Skeletal muscle tissue (tissue), 4 donors: ENCODE data around the gene SPDYC. TPM values are rescaled to one million over a fixed set of nuclear protein-coding genes. Genes with fewer than 3 reads are reported as not detected.

Experiments used
- H3K27ac ChIP-seq: one replicate; pipeline ENCODE4 v1.7.0; 2013; ENCODE audit warnings: mild to moderate bottlenecking, low read depth, low read length, inconsistent platforms
- H3K27me3 ChIP-seq, 3 donors: one replicate each; pipeline ENCODE4 v1.7.0; 2013; ENCODE audit warnings: low read length in 3 of 3; ENCODE audit not compliant: control insufficient read depth in 3 of 3, insufficient read depth in 3 of 3
- H3K36me3 ChIP-seq, 3 donors: one replicate each; pipeline ENCODE4 v1.7.0; 2013; ENCODE audit warnings: low read length in 3 of 3; ENCODE audit not compliant: control insufficient read depth in 3 of 3, insufficient read depth in 3 of 3
- H3K4me1 ChIP-seq, 3 donors: one replicate each; pipeline ENCODE4 v1.7.0; 2013; ENCODE audit warnings: low read length in 3 of 3, mild to moderate bottlenecking in 3 of 3; ENCODE audit not compliant: control insufficient read depth in 3 of 3, insufficient read depth in 3 of 3
- H3K4me3 ChIP-seq, 3 donors: one replicate each; pipeline ENCODE4 v1.7.0; 2013; ENCODE audit warnings: low read length in 3 of 3
- H3K9ac ChIP-seq, 3 donors: one replicate each; pipeline ENCODE4 v1.7.0; 2013; ENCODE audit warnings: low read length in 3 of 3, mild to moderate bottlenecking in 3 of 3, moderate library complexity in 2 of 3, low read depth in 1 of 3
- H3K9me3 ChIP-seq, 3 donors: one replicate each; pipeline ENCODE4 v1.7.0; 2013; ENCODE audit warnings: low read length in 3 of 3; ENCODE audit not compliant: control insufficient read depth in 3 of 3
- total RNA-seq: library from RNA; depleted of rRNA; stranded (reverse); fragments of >200 nt; gene quantifications from one replicate; pipeline ENCODE4 v1.2.3, GENCODE V29; 2014
- donor health status: Osteomylitis.

SPDYC gene
- total RNA-seq, 1 donor from 2014 or later, result not detected

GRCh38 chr11:65128182-65129145, 41.6 kb upstream of the SPDYC start:
- H3K9me3 ChIP-seq, result no peaks in the 10 kb centered on the region

DNA sequence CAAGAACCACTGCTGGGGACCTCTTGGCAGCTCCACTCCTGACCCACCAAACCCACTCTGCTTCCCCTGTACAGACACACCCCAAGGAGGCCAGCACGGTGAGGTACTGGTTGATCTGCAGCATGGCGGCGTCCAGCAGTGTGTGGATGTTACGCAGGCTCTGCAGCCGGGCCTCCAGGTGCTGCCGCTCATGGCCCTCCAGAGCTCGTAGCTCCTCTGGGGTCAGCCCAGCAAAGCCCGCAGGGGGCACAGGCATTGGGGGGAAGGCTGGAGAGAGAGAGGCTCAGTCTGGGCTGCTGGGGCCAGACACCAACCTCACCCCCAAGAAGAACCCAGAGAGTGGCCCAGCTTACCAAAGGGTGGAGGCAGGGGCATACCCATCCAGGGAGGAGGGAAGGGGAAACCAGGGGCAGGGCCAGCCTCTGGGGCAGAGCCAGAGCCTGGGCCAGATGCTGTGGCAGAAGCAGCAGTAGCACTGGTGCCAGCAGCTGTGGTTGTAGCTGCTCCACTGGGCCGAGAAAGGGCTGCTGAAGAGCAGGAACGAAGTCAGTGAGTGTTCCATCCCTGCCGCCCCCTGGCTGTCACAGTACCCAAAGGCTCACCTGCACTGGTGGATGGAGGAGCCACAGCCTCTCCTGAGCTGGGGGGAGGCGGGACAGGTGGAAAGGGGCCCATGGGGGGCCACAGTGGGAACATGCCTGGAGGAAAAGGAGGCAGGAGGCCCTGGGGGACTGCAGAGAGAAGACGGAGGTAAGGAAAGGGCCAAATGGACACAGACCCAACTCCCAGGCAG, 40.2 kb upstream of the SPDYC start:
- Histone ChIP-seq H3K9ac (no peak overlapping the region), H3K27me3 (no peaks in the 10 kb centered on the region), H3K4me1 (peaks cover 24 to 40% (median 25%) of the 10 kb centered on the region in 3 donors), H3K36me3 (peaks cover 75 to 79% (median 78%) of the 10 kb centered on the region in 3 donors), H3K9me3 (no peaks in the 10 kb centered on the region), H3K27ac (no peak overlapping the region), H3K4me3 (no peak overlapping the region)

More at GRCh38 chr11:65128182-65129145, 41.6 kb upstream of the SPDYC start:
- Histone ChIP-seq H3K4me1 (peaks cover 20 to 33% (median 20%) of the 10 kb centered on the region in 3 donors), H3K9ac (no peak overlapping the region), H3K27ac (no peak overlapping the region), H3K27me3 (no peaks in the 10 kb centered on the region), H3K4me3 (no peak overlapping the region), H3K36me3 (peaks cover 80 to 83% (median 83%) of the 10 kb centered on the region in 3 donors)

DNA sequence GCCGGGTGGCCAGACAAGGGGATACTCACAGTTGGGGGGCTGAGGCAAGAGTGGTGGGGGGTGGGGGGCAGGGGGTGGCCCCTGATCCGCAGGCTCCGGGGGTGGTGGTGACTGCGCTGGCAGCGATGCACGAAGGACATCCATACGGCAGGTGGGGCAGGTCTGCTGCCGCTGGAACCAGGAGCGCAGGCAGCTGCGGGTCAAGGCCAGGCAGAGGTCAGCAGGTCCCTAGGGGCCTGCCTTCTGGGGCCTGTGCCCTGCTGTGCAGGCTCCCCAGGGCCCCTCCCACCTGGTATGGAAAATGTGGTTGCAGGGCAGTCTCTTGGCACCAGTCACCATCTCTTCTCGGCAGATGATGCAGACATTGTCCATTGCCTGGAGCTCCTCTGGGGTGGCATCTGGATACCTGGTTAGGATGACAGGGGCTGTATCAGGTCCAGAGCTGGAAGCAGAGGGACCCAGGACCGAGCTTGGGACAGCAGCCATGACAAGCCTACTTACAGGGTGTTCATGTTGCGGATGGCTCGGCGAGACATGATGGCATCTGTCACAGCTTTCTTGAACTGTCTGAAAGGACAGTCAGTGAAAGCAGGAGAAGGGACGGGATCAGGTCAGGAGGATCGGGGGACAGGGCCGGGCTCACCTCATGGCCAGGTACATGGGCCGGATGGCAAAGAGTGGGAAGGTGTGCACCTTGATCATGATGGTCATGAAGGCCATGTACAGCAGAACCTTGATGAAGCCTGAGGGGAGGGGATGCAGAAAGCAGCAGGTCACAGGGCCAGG, 39.2 kb upstream of the SPDYC start:
- peaks cover 66 to 70% (median 68%) of the 10 kb centered on the region in 3 donors for H3K36me3 ChIP-seq
- peaks cover 31 to 48% (median 33%) of the 10 kb centered on the region in 3 donors for H3K4me1 ChIP-seq
- no peak overlapping the region for H3K9ac ChIP-seq
- no peak overlapping the region for H3K27ac ChIP-seq
- H3K9me3 ChIP-seq, result no peaks in the 10 kb centered on the region
- H3K27me3 ChIP-seq, result no peaks in the 10 kb centered on the region
- H3K4me3 ChIP-seq, result no peak overlapping the region

DNA sequence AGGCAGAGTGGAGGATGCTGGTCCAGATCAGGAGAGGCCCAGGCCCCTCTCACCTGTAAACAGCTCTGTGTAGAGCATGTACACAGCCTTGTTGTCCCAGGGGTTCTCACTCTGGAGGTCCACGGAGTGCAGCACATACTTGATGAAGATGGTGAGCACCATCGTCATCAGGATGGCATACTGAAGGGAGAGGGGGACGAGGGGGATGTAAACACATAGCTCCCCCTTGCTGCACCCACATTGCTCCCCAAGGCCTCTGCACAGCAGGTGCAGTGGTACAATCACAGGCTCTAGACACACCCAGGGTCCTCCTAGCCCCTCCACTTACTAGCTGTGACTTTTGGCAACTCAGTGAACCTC, 38.6 kb upstream of the SPDYC start:
- no peak overlapping the region for H3K9ac ChIP-seq
- no peaks in the 10 kb centered on the region for H3K27me3 ChIP-seq
- peaks cover 62 to 64% (median 63%) of the 10 kb centered on the region in 3 donors for H3K36me3 ChIP-seq
- no peaks in the 10 kb centered on the region for H3K9me3 ChIP-seq
- H3K27ac ChIP-seq, result no peak overlapping the region
- H3K4me3 ChIP-seq, result no peak overlapping the region
- peaks cover 35 to 54% (median 35%) of the 10 kb centered on the region in 3 donors for H3K4me1 ChIP-seq

DNA sequence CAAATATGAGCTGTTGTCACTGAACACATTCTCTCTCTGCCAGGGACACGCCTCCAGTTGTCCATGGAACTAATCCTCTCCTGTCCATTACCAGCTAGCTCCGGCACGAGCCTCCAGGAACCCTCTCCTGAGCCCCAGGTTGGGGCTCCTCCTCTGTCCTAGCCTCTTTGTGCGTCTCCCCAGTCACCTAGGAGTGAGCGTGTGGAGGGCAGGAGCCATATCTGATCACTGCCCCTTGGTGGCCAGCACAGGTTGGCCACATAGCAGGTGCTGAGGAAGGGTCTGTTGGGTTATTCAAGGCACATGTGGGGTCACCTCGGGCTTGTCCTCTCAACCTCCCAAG, 38.2 kb upstream of the SPDYC start:
- H3K4me1 ChIP-seq, result peaks cover 35 to 57% (median 35%) of the 10 kb centered on the region in 3 donors
- no peak overlapping the region for H3K4me3 ChIP-seq
- no peak overlapping the region for H3K27ac ChIP-seq
- H3K27me3 ChIP-seq, result no peaks in the 10 kb centered on the region
- peaks cover 59% of the 10 kb centered on the region in 3 donors for H3K36me3 ChIP-seq
- peak overlapping the region in 1 of 3 donors; percentile 8 for H3K9ac ChIP-seq
- no peaks in the 10 kb centered on the region for H3K9me3 ChIP-seq

DNA sequence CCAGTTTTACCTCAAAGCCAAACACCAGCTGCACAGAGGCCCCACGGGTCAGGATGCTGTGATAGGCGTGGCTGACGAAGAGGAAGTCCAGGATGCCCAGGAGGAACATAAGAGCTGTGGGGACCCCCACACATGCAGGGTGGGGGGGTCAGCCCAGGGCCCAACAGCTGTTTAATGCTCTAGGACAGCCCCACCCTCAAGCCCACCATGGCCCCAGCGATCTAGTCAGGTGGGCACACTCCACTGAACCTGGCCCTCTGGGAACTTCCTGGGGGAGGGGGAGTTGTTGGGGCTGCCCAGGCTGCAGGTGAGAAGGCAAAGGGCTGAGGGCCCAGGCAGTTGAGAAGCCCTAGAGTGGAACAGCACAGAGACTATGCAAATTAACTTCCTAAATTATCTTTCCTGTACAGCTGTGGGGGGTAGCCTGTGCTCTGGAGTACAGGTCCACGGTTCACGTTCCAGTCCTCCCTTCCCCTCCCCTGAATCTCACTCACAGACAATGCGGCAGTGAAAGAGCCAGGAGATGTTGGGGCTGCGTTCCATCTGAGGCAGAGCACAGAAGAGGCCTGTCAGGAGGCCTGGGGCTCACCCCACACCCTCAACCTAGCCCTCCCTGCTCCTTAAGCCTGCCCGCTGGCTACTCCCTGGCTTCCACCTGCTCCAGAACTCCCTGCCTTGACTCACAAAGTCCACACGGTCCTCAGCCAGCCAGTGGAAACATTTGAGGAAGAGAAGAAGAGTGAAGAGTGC, 37.6 kb upstream of the SPDYC start:
- H3K9me3 ChIP-seq, result no peaks in the 10 kb centered on the region
- H3K4me1 ChIP-seq, result peaks cover 35 to 57% (median 35%) of the 10 kb centered on the region in 3 donors
- peak overlapping the region; percentile 8 to 100 (median 99) for H3K9ac ChIP-seq
- H3K4me3 ChIP-seq, result peak overlapping the region in 1 of 3 donors; percentile 93
- peak overlapping the region; percentile 100 for H3K27ac ChIP-seq
- H3K36me3 ChIP-seq, result peaks cover 54 to 56% (median 54%) of the 10 kb centered on the region in 3 donors
- H3K27me3 ChIP-seq, result no peaks in the 10 kb centered on the region

DNA sequence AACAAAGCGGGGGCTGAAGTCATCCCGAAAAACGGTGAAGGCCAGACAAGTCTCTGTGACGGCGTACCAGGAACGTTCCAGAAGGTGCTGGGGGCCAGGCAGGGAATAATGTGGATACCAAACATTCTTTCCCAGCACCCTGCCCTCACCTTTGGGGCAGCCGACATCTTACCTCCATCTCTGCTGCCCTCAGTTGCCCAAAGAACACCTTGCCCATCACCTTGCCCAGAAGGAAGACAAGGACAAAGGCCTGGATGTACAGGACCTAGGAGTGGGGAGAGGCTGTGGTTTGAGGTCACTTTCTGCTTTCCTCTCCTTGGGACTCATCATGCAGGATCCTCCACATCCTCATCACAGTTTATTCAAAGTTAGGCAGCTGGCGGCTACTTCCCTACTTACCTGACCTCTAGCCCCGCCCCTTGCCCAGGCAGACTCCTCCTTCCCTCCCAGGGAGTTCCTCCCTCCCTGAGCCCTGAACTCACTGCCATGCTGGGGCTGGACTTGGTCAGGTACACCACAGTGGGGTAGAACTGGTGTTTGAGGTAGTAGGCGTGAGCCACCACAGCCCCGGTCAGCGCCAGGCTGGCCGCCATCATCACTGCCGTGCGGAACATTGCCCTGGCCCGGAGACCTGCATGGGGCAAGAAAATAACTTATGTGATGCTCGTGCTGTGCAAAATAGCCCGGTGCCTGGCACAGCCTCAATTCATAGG, 36.9 kb upstream of the SPDYC start:
- H3K9ac ChIP-seq, result peak overlapping the region; percentile 99 to 100 (median 99)
- peak overlapping the region; percentile 100 for H3K27ac ChIP-seq
- peak overlapping the region; percentile 93 to 98 (median 94) for H3K4me3 ChIP-seq
- peaks cover 48 to 51% (median 48%) of the 10 kb centered on the region in 3 donors for H3K36me3 ChIP-seq
- peaks cover 35 to 57% (median 35%) of the 10 kb centered on the region in 3 donors for H3K4me1 ChIP-seq
- H3K9me3 ChIP-seq, result no peaks in the 10 kb centered on the region
- H3K27me3 ChIP-seq, result no peaks in the 10 kb centered on the region

- no peaks in the 10 kb centered on the region for H3K27me3 ChIP-seq
- H3K4me3 ChIP-seq, result peak overlapping the region; percentile 93 to 98 (median 94)
- peaks cover 35 to 57% (median 35%) of the 10 kb centered on the region in 3 donors for H3K4me1 ChIP-seq
- H3K9me3 ChIP-seq, result no peaks in the 10 kb centered on the region
- H3K27ac ChIP-seq, result peak overlapping the region; percentile 100
- peak overlapping the region; percentile 99 to 100 (median 99) for H3K9ac ChIP-seq
- H3K36me3 ChIP-seq, result peaks cover 42 to 46% (median 42%) of the 10 kb centered on the region in 3 donors
Measured at GRCh38 chr11:65133724-65134123, 36.3 kb upstream of the SPDYC start.
